T-helper 2 cell treated with Interferon-gamma antibody and Interleukin-4, amounts not matched to agents 100 ng/mL and 5 ng/mL, for 36 hours (primary cell): ENCODE results near the gene ARHGAP10. TPM values are rescaled to one million over a fixed set of nuclear protein-coding genes. Genes with fewer than 3 reads are reported as not detected.

Experiments
- intact Hi-C: fragments of 100-400 bp; cut with micrococcal nuclease; formaldehyde crosslinking; loops from one replicate; pipeline ENCODE4 v1.15.1; 2023
- total RNA-seq: library from RNA; stranded (reverse); gene quantifications from 2 replicates; pipeline ENCODE4 v1.2.3, GENCODE V29; 2022

ARHGAP10 gene
- total RNA-seq, 1 donor from 2014 or later = 21.7 TPM

DNA sequence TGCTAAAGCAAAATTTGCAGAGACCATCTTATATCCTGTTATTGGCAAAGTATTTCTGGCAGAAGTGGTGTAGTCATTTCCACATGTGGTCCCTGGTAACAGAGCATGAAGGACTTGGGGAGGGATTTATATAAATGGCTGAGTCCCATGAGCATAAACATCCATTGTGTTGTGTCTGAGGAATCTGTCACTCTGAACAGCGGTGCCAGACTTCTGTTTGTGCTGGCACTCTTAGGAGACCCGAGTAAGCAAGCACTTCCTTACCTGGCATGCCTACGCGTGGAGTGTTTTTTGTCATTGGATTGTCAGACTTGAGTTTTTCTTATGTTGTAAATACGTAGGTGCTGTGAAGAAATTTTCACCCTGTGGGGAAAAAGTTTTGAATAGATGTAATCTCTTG lies 285.9 kb downstream of the ARHGAP10 start:
- intact Hi-C loops = no loop called here

DNA sequence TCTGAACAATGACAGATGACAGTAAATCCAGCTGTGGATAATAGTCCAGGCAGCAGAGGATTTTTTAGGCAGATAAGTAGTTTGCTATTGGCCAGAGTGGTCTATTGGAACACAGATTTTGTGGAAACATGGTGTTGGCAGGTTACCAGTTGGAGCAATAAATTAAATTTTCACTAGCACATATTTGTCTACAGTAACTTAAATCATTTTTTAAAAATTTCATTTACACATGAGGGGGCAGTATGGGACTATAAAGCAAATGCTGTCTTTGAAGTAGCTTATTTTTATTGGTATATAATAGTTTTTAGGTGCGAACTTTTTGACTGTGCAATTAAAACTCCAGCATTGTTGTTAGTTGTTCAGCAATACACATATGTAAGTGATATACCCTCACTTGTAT lies 289.8 kb downstream of the ARHGAP10 start:
- intact Hi-C loops = no loop called here

DNA sequence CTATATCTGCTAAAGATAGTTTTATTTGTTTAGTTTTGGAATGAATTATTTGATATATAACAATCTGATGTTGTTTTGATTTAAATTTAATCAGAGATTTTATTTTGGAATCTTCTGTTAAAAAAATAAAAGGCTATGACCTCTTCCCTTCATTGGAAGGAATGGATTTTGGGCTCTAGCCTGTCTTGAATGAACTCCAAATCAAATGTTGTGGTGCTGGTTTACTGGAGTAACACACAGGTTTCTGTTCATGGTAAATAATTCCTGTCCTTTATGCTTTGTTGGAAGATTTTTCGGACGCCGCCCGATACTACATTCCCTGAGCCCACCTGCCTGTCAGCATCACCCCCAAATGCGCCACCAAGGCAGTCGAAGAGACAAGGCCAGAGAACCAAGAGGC lies 291.1 kb downstream of the ARHGAP10 start:
- intact Hi-C loops = no loop called here

DNA sequence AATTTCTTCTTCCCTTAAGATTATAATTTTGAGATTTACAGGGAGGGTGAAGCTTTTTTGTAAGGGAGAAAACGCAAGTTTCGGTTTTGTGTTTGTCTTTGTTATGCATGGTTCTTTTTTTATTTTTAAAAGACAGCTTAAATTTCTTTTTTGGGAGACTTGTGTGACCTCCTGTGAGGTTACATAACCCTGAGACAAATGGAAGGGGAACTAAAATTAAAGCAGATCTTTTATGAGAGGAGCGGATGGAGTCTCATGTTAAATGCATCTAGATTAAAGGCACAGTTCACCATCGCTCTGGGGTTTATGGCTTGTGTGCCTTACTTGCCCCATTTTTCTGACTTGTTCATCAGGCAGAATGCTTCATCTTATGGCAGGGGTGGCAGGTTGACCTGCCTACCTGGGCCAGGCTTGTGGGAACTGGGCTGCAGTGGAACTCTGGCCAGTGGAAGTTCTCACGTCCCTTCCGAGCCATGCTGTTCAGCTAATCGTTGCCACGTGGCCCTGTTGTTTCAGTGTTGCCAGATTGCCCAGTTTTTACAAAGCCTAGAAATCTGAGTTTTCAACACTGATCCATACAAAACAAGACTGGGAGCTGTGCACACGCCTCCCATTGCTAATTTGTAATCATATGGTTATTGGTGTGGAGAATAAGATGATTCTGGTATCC lies 291.8 kb downstream of the ARHGAP10 start:
- intact Hi-C loops = no loop called here

DNA sequence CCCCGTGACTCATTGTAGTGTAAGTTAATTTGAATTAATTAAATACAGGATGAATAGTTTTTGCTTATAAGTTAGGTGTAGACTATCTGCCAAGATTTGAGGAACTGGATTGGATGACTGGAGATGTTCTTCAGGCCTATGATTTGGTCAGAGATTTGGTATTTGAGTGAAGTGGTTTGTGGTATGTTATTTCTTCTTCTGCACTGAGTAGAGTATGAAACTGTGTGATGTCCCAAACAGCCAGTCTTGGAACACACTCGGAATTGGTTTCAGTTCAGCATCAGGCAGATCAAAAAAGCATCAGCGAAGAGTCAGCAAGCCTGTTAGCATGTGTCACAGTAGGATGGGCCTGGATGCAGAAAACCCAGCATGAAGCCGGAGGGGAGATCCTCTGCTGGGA lies 294.1 kb downstream of the ARHGAP10 start:
- intact Hi-C loops = no loop called here

DNA sequence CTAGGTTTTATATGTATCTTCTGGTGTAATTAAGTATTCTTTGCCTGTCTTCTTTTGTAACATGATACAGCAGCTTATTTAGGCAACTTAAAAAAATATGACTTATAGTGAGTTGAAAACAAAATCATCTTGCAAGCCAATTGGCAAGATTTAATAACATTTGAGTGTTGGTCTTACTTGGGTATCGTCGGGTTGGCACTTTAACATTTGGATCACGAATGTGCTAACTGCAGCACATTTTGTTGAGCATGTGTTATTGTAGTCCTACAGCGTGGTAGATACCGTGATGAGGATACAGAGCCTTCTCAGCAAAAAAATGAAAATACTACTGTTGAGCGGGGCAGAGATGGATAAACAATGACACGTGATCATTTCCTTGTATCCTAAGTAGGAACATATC lies 295.3 kb downstream of the ARHGAP10 start:
- intact Hi-C loops = no loop called here

DNA sequence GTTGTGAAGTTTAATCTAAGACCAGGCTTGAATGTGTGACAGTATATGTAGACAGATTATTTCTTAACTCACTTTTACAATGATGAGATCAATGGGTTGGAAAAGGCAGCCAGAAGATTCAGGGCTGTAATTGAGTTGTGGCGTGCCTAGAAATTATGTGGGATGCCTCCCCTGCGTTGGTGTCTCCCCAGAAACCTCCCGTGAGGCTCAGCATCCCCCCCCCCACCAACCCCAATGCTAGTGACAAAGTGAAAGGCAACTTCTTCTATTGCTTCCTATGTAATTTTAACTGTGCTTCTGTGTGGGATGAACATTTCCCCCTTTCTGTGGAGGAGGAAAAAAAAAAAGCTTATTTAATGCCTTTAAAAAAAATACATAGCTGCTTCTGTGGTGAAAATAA lies 297.9 kb downstream of the ARHGAP10 start:
- intact Hi-C loops = no loop called here

DNA sequence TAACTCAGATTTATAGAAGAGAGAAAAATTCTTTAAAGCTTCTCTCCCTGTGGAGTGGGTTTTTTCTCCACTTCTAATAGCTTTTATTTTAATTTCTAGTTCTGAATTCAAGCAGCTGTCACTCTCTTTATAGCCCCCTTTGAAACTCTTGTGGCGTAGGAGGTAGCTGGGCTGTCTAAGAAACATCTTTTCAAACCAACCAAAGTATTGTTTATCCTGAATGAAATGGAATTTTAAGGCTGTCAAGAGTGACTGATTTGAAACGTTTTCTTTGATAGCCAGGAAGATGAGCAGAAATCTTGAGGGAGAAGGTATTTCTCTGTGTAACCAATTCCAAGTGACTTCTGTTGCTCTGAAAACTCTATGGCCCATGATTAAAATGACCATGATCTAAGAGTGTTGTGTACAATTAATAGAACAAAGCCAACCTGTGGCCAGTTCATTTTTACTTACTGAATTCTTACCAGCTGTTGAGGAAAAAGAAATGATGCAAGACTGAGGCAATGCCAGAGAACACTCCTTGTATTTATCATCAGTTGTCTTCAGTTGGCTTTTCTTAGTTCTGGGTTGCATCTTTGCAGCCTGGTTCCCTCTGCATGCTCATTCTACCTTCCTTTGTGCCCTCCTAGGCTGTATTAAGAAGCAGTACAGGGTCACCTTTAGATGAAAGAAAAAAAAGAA lies 298.4 kb downstream of the ARHGAP10 start:
- intact Hi-C loops = no loop called here

DNA sequence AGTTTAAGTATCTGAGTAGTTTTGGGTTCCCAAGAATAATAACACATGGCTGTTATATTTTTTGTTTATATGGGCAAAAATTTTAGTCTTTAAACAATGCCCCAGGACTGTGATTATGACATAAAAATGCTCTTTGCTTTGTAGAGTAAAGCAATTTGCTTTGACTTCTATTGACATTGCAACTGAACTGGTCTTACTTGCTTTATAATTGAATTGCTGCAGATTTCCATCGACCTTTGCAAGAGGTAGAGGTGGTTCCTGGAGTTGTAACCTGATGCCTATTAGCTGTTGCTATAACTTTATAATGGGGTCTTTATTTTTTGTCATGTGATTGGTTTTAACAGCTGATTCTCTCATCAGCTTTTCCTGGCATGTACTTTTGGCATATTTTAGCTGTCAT lies 302.9 kb downstream of the ARHGAP10 start:
- intact Hi-C loops = no loop called here

DNA sequence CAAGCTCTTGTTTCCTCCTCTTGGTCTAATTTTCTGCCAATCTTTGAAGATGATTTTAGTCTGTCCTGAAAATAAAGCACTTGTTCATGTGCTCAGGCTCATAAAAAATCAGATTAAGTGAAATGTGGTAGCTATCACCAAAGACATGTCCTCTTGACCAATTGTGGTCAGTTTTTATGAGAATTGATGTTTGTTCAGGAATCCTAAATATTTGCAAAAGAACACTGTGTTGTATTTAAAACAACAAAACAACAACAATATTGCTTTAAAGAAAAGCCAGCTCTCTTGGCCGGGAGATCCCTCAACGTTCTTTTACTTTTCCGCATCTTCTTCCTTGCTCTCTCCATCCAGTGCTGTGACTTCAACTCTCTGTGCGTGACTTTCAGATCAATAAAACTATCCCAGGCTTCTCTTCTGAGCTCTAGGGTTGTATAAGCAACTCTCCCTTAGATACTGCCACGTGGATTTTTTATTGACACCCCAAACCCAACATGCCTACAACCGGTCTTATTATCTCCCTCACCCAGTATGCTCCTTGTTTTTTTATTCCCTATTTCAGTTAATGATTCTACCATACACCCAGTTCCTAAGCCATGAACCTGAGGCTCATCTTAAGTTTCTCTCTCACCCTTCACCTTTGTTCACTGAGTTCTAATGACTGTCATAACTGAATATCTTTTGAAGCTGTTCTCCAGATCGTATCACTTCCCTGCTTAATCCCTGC lies 309.9 kb downstream of the ARHGAP10 start:
- intact Hi-C loops = no loop called here

DNA sequence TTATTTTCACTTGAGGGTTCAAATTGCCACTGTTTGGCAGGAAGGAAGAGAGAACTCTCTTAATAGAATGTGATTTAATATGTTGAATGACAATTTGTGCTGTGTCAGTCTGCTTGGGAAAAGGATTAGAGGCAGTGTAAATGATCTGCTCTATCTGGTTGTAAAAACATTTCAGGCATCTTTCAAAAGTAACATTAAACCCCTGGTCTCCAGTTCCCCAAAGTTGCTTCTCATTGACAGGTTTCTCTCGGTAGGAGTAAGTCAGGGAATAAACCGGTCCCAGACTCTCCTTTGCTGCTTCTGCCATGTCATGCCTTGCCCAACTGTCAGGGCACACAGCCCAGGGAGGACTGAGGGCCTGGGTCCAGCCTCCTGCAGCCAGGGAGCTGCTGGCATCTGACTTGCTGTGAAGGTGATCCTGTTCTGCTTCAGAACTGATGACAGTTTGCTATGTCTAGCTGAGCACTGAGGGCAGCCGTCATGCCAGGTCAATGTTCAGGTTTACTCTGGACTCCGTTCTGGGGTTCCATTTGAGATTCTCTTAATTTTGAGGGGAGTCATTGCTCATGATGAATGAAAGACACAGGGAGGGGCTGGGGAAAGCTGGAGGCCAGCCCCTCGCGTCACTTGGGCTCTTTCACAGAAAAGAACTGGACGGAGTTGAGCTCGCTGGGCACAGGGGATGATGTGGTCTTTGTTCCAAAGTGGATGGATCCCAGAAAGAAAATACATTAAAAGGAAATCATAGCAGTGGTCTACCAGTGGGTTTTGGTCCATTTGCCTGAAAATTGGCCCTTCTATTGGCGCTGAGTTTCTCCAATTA lies 312.4 kb downstream of the ARHGAP10 start:
- intact Hi-C loops = no loop called here

DNA sequence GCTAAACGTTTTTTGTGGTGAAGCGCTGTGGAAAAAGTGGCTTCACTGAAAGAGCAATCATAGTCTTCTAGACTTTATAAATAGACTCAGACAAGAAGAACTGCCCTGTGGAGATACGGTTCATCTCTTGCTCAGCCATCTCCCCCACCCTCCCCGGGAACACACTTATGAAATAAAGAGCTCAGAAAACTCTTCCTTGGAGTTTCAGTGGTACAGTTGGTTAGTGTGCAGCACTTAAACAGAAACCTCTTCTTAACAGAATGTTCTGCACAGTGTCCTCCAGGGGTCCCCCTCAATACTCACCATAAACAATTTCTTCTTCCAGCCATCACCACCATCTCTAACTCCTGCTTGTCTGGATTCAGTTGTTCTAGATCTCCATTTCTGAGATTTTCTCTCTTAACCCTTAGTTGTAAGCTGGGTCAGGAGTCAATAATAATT lies 313.0 kb downstream of the ARHGAP10 start:
- intact Hi-C loops = no loop called here

DNA sequence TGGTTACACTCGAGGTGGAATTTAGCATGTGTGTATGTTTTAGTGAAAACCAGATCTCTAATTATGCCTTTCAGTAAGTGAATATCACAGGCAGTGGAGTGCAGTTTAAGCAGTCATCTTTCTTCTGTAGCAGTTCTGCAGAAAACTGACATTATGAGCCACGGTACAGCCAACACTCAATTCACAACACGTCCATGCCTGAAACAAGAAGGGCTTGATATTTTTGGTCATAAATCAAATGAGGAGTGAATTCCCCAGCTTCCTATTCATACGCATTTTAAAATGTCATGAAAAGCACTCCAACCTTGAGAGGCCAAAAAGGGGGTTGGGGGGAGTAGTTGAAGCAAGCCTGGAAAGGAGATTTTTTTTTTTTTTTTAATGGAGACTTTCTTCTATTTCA lies 316.7 kb downstream of the ARHGAP10 start:
- intact Hi-C loops = no loop called here

DNA sequence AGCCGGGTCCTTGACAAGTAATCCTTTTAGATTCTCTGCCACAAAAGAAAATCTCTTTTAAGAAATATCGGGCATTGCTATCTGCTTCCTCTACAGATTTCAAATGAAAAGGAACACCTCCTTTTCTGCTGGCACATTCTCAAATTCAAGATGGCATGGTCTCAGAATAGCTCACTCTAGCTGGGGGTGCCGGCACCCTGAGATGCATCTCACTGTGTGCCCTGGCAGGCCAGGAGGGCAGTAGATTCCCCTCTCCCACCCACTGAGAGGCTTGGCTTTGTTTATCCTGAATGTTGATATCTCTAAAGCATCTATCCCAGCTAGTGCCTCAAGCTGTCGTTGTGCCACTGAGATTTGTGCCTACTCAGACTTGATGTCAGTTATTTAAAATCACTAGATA lies 319.5 kb downstream of the ARHGAP10 start:
- intact Hi-C loops = loop anchor here (5.0 to 10.0 kb wide), 2 partner anchors 69 to 127 kb away; no protein-coding TSS in a partner anchor

DNA sequence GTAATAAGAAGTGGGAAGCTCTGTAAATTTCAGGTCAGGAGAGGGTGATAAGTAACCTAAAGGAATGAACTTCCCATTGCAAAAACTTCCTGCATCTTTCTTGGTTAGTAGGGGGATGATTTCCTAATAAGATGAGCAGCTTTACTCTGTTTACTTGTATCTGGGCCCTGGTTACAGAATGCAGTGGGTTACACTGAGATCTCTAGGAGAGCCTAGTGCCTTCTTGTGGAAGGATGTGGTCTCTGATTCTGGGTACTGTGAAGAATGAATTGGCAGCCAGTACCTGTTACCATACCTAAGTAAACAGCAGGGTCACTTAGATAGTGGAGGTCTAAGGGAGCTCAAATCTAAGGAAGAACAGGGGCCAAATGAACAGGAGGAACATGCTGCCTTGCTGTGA lies 320.6 kb downstream of the ARHGAP10 start:
- intact Hi-C loops = loop anchor here (1.0 to 10.0 kb wide), 4 partner anchors 8 to 390 kb away; partner anchors contain the start of gene NR3C2

DNA sequence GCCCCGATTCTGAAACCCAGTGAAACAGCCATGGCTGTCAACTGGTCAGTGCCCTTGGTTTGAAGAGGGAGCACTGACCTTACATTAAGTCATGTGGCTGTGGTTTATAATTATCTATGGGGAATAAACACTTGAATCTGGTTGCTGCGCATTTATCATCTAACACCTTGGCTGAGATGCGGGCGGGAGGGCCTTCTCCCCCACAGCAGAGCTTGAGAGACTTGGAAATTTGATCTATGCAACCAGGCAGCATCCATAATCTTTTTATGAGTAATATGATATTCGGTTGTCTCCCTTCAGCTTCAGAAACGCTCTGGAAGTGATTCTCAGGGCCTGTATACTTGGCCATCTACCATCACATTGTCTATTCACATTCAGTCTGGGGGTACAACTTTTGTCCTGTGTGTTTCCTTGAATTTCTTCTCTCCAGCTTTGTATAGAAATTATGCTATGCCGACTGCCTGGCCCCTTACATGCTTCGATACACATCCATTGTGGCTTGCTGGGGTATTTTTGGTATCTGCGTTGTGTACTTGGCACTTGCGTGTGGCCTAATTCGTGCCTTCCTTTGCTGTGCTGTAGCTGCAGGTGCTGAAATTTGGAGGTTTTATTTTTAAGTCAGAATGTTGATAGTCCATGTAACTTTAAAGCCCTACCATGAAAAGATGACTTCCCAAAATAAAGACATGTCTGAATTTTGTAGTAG lies 321.6 kb downstream of the ARHGAP10 start:
- intact Hi-C loops = loop anchor here (2.0 to 10.0 kb wide), 3 partner anchors 71 to 389 kb away; partner anchors contain the start of gene NR3C2

DNA sequence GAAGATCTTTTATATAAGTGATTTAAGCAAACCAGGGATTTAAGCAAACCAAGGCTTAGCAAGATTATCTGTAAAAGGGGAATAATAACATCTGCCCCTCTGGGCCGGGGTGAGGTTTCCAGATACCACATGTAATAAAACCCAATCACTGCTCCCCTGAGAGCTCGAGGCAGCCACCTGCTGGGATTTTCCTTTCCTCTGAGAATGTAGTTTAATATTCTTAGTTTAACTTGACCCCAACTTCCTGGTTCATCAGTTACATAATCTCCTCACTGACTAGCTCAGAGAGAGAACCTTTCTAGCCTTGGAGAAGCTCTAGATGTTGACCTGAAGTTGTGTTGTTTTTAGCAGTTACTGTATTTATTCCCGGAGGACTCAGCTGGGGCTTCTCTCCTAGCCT lies 322.4 kb downstream of the ARHGAP10 start:
- intact Hi-C loops = loop anchor here (5.0 to 10.0 kb wide), 2 partner anchors 72 to 129 kb away; no protein-coding TSS in a partner anchor

DNA sequence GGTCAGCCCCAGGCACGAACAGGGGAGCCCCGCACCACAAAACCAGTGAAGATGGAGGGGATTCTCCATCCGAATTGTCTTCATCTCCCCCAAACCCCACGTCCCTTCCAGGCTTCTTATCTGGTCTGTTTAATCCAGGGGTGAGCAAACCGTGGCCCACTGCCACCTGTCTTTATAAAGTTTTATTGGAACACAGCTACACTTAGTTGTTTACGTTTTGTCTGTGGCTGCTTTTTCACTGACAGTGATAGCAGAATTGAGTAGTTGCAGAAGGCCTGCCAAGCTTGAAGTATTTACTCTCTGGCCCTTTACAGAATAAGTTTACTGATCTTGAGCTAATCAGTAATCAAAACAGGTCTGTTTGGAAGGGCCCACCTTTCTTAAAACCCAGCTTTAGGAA lies 324.0 kb downstream of the ARHGAP10 start:
- intact Hi-C loops = loop anchor here (10.0 kb wide), 1 partner anchor 131 kb away; no protein-coding TSS in a partner anchor

DNA sequence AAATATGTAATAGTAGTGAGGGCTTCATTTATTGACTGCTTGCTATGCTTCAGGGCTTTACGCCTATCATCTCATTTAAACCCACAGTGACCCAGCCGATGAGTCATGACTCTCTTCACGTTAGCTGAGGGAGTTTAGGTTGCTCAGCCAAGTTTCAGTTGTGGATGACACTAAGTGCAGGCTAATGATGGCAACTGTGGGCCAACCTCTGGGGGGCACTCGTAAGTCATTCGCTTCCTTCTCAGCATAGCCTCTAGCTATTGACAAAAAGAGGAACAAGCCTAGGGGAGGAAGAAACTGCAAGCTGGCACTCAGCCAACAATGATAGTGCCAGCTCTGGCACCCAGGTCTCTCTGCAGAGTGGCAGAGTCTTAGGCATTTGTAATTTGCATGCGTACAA lies 325.0 kb downstream of the ARHGAP10 start:
- intact Hi-C loops = loop anchor here (10.0 kb wide), 1 partner anchor 132 kb away; no protein-coding TSS in a partner anchor

DNA sequence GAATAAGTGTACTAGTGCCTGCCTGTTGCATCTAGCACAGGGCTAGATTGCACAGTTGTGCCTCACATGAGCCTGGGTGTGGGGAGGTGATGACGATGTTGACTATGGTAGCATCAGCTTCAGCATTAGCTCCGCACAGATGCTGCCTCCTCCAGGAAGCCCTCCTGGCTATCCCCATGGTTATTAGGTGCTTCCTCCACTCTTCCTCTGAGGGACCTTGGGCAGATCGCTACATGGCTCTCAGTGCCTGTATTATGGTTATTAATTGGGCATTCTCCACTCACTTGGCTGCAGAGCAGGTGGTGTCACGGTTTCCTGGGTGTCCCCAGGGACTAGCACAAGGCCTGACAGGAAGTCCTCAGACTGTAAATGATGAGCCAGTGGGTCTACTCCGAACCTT lies 325.6 kb downstream of the ARHGAP10 start:
- intact Hi-C loops = loop anchor here (10.0 kb wide), 1 partner anchor 133 kb away; no protein-coding TSS in a partner anchor
